Prostate gland (tissue), 2 donors: ENCODE data around the gene RBM14. TPM values are rescaled to one million over a fixed set of nuclear protein-coding genes. Genes with fewer than 3 reads are reported as not detected.

Experiments used
- DNase-seq: peaks from one replicate; pipeline ENCODE4 v3.0.0-alpha.2; 2019; ENCODE audit warnings: low spot score
- H3K27ac ChIP-seq, 2 donors: fragments of 200-600 bp; sonication (generic); 2 replicates each; pipeline ENCODE4 v1.5.1; 2017 to 2019
- H3K27me3 ChIP-seq: fragments of 200-600 bp; sonication (generic); replicated peaks from 2 replicates; pipeline ENCODE4 v1.5.1; 2019; ENCODE audit not compliant: insufficient read depth
- H3K36me3 ChIP-seq, 2 donors: fragments of 200-600 bp; sonication (generic); 1 replicate in 1 of 2; 2 replicates in 1 of 2; pipeline versions ENCODE4 v1.5.1 to v1.8.1; 2017 to 2019
- H3K4me1 ChIP-seq: fragments of 200-600 bp; sonication (generic); replicated peaks from 2 replicates; pipeline ENCODE4 v1.5.1; 2019
- H3K4me3 ChIP-seq, 2 donors: fragments of 200-600 bp; sonication (generic); 2 replicates each; pipeline ENCODE4 v1.5.1; 2017 to 2019
- H3K9me3 ChIP-seq: fragments of 200-600 bp; sonication (generic); 2 replicates; pipeline ENCODE4 v1.5.1; 2017
- CTCF ChIP-seq, 4 experiments: fragments of 200-600 bp in 2 of 4; fragments of 450-650 bp in 2 of 4; sonication (generic) in 2 of 4; IDR thresholded peaks; 1 replicate in 3 of 4; 2 replicates in 1 of 4; pipeline ENCODE4 v1.5.1; 2016 to 2019; ENCODE audit warnings: antibody characterized with exemption in 4 of 4, mild to moderate bottlenecking in 2 of 4, moderate library complexity in 2 of 4
- POLR2A ChIP-seq: fragments of 450-650 bp; IDR thresholded peaks from one replicate; pipeline ENCODE4 v1.6.1; 2016; ENCODE audit warnings: antibody characterized with exemption, mild to moderate bottlenecking
- POLR2AphosphoS5 ChIP-seq: sonication (generic); formaldehyde crosslinking; IDR thresholded peaks from one replicate; pipeline ENCODE4 v1.6.1; 2017; ENCODE audit warnings: antibody characterized with exemption
- WGBS: methylation state at CpG from one replicate; pipeline ENCODE4 v1.1.5; 2018; 5-methylcytosine and 5-hydroxymethylcytosine counted together
- intact Hi-C: fragments of 100-400 bp; cut with DNase I; formaldehyde crosslinking; loops from one replicate; pipeline ENCODE4 v1.14.2; 2022
- total RNA-seq, 2 donors: library from RNA; depleted of rRNA; stranded (reverse); fragments of >200 nt; gene quantifications; one replicate each; pipeline ENCODE4 v1.1.0, GENCODE V29; 2016

Gene RBM14
- total RNA-seq, 2 donors from 2014 or later = 45.9 to 98.8 TPM

DNA sequence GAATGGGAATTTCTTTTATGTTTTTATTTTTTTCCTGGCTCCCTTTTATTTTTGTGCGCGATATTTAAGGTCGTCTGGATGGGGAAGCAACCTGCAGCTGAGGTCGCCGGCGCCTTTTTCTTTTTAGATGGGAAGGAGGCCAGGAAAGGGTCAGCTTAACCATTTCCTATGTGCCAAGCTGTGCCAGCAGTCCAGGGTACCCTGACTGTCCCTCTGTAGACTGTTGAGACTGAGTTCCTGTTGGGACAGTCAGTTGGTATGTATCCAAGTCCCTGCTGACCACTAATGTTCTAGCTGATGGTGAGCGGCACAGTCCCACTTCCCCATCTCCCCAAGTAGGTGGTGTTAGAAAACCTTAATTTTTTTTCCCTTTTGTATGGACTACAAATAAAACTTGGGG, 10.5 kb downstream of the RBM14 start:
- Histone ChIP-seq H3K27me3 (no peaks in the 10 kb centered on the region), H3K27ac (no peak overlapping the region), H3K4me3 (no peak overlapping the region), H3K9me3 (no peaks in the 10 kb centered on the region), H3K4me1 (peaks cover 3% of the 10 kb centered on the region), H3K36me3 (peaks cover 25 to 27% of the 10 kb centered on the region in 2 donors)
- TF ChIP-seq CTCF (IDR thresholded peaks at IDR 0.05) = no peak
- no peak for TF ChIP-seq POLR2AphosphoS5
- no peak for TF ChIP-seq POLR2A
- intact Hi-C loops = no loop called here
- WGBS = 90% methylated on average over 7 of the region's 7 CpGs
- DNase-seq = no peak

DNA sequence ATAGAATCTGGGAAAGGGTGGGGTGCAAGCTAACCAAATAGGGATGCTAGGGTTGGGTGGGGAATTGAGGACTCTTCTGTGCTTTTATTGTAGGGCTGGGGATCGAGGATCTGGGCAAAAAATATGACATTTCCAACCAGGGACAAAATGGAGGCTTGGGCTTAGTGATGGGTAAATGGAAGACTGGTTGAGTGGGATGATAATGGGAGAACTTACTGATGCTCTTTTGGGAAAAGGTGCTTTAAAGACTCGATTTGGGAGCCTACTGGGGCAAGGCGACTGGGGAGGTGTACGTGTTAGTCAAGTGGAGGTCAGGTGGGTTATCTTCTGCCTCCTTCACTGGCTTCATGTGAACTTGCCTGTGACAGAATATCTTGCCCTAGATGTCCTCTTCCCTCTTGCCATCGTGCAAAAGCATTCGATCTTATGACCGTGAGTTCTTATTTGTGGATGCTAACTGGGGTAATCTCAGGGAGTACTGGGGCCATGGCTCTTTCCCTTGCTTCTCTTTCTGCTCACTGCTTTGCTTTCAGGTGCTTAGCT, 11.7 kb downstream of the RBM14 start:
- Histone ChIP-seq H3K4me1 (peaks cover 2% of the 10 kb centered on the region), H3K27ac (no peak overlapping the region), H3K27me3 (no peaks in the 10 kb centered on the region), H3K9me3 (no peaks in the 10 kb centered on the region), H3K36me3 (peaks cover 25 to 27% of the 10 kb centered on the region in 2 donors), H3K4me3 (no peak overlapping the region)
- intact Hi-C loops = no loop called here
- no peak for DNase-seq
- TF ChIP-seq CTCF (IDR thresholded peaks at IDR 0.05) (no peak), POLR2A (no peak), POLR2AphosphoS5 (no peak)
- 89% methylated on average over 7 of the region's 7 CpGs for whole genome bisulfite sequencing

- WGBS = 85% methylated on average over 2 of the region's 2 CpGs
- no peak overlapping the region for H3K27ac ChIP-seq
- H3K36me3 ChIP-seq = peaks cover 24 to 27% of the 10 kb centered on the region in 2 donors
- no peak overlapping the region for H3K4me3 ChIP-seq
- no peaks in the 10 kb centered on the region for H3K27me3 ChIP-seq
- intact Hi-C loops = no loop called here
- TF ChIP-seq POLR2A (no peak), POLR2AphosphoS5 (no peak), CTCF (IDR thresholded peaks at IDR 0.05) (no peak)
- DNase-seq = no peak
- no peaks in the 10 kb centered on the region for H3K9me3 ChIP-seq
- peaks cover 2% of the 10 kb centered on the region for H3K4me1 ChIP-seq
These were observed 12.9 kb downstream of the RBM14 start for GRCh38 chr11:66629356-66629755.

DNA sequence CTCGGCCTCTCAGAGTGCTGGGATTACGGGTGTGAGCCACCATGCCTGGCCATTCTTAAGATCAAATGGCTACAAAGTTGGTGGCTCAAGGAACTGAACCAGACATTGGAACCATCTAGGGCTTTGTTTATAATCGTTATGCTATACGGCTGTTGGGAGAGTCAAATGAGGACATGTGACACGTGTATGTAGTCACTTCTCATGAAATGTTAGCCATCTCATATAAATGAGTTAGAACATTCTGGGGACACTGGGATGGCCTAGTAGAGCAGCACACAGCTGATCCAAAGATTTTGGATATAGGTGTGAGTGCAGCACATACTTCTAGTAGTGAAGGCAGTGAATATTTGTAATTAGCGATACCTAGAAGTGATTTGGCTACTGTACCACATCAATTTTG, 15.5 kb downstream of the RBM14 start:
- no peak overlapping the region for H3K27ac ChIP-seq

More for the DNA sequence above, 15.5 kb downstream of the RBM14 start:
- H3K4me3 ChIP-seq = no peak overlapping the region
- DNase-seq = no peak
- TF ChIP-seq CTCF (IDR thresholded peaks at IDR 0.05) (no peak), POLR2A (no peak), POLR2AphosphoS5 (no peak)
- peaks cover under 1 to 8% of the 10 kb centered on the region in 2 donors for H3K36me3 ChIP-seq
- H3K9me3 ChIP-seq = no peaks in the 10 kb centered on the region
- no peaks in the 10 kb centered on the region for H3K27me3 ChIP-seq
- intact Hi-C loops = no loop called here
- 80% methylated on average over 6 of the region's 6 CpGs for WGBS
- H3K4me1 ChIP-seq = no peaks in the 10 kb centered on the region
